Naive thymus-derived CD4-positive, alpha-beta T cell (primary cell): ENCODE results near the gene ZNF43. TPM values are rescaled to one million over a fixed set of nuclear protein-coding genes. Genes with fewer than 3 reads are reported as not detected.
A peak's percentile ranks its signal among the peaks of the same experiment; 100 is the strongest.
"Not testable (repeated sequence)": the region's sequence is repeated elsewhere in the genome, so short reads cannot be mapped to it uniquely, and the experiment has no call there.

Source experiments
- ATAC-seq: fragments of 150-1000 bp; cut with Tn5 transposase; 2 replicates; pipeline ENCODE4 v1.10.0; 2021; ENCODE audit warnings: mild to moderate bottlenecking, moderate library complexity
- CTCF ChIA-PET: fragments of 350-600 bp; sonication (Branson Sonifier 250); formaldehyde crosslinking; loops from one replicate; lab custom pipeline; 2021; ENCODE audit warnings: antibody characterized with exemption; lab: Charles Lee
- POLR2A ChIA-PET: fragments of 350-600 bp; sonication (Branson Sonifier 250); formaldehyde crosslinking; loops from one replicate; lab custom pipeline; 2021; ENCODE audit warnings: antibody characterized with exemption, inconsistent platforms; lab: Charles Lee
- DNase-seq, 9 donors: peaks; one replicate each; pipeline versions ENCODE4 v3.0.0 to v3.0.0-alpha.2; 2020 to 2022; ENCODE audit warnings: mixed read lengths in 1 of 9
- H3K27ac ChIP-seq: one replicate; pipeline ENCODE4 v1.7.0; 2013; ENCODE audit warnings: mild to moderate bottlenecking, low read depth, low read length, moderate library complexity
- H3K27me3 ChIP-seq, 2 donors: one replicate each; pipeline ENCODE4 v1.7.0; 2013; ENCODE audit warnings: low read length in 2 of 2, mild to moderate bottlenecking in 2 of 2, moderate library complexity in 2 of 2; ENCODE audit not compliant: control insufficient read depth in 2 of 2, insufficient read depth in 2 of 2
- H3K36me3 ChIP-seq, 3 experiments: 1 replicate in 2 of 3; 2 replicates in 1 of 3; pipeline ENCODE4 v1.7.0; 2013; ENCODE audit warnings: low read length in 3 of 3, mild to moderate bottlenecking in 3 of 3, moderate library complexity in 1 of 3; ENCODE audit not compliant: insufficient read depth in 3 of 3, control insufficient read depth in 2 of 3
- H3K4me1 ChIP-seq, 2 donors: one replicate each; pipeline ENCODE4 v1.7.0; 2013; ENCODE audit warnings: low read length in 2 of 2, mild to moderate bottlenecking in 2 of 2, moderate library complexity in 1 of 2; ENCODE audit not compliant: control insufficient read depth in 2 of 2, insufficient read depth in 2 of 2
- H3K4me3 ChIP-seq: 2 replicates; pipeline ENCODE4 v1.7.0; 2013; ENCODE audit warnings: mild to moderate bottlenecking, low read length
- H3K9me3 ChIP-seq, 3 experiments: 1 replicate in 2 of 3; 2 replicates in 1 of 3; pipeline ENCODE4 v1.7.0; 2013; ENCODE audit warnings: low read length in 3 of 3; ENCODE audit not compliant: control insufficient read depth in 2 of 3
- H3K27ac Mint-ChIP-seq, 9 donors: one replicate each; pipeline ENCODE4 v1.8.0; 2020 to 2022; ENCODE audit warnings: mixed read lengths in 9 of 9, mild to moderate bottlenecking in 8 of 9, moderate library complexity in 5 of 9, inconsistent platforms in 2 of 9
- H3K27me3 Mint-ChIP-seq, 5 donors: one replicate each; pipeline ENCODE4 v1.8.0; 2021 to 2022; ENCODE audit warnings: mixed read lengths in 5 of 5, mild to moderate bottlenecking in 1 of 5
- H3K36me3 Mint-ChIP-seq, 5 donors: one replicate each; pipeline ENCODE4 v1.8.0; 2020 to 2022; ENCODE audit warnings: mixed read lengths in 5 of 5, mild to moderate bottlenecking in 3 of 5, inconsistent platforms in 1 of 5
- H3K4me1 Mint-ChIP-seq, 7 donors: one replicate each; pipeline ENCODE4 v1.8.0; 2020 to 2022; ENCODE audit warnings: mixed read lengths in 7 of 7, mild to moderate bottlenecking in 3 of 7, inconsistent platforms in 1 of 7
- H3K4me3 Mint-ChIP-seq, 10 donors: one replicate each; pipeline ENCODE4 v1.8.0; 2020 to 2022; ENCODE audit warnings: mild to moderate bottlenecking in 10 of 10, mixed read lengths in 10 of 10, moderate library complexity in 6 of 10, inconsistent platforms in 2 of 10
- H3K9me3 Mint-ChIP-seq, 11 donors: one replicate each; pipeline ENCODE4 v1.8.0; 2020 to 2022; ENCODE audit warnings: mixed read lengths in 11 of 11, mild to moderate bottlenecking in 4 of 11, inconsistent platforms in 1 of 11, moderate library complexity in 1 of 11
- intact Hi-C, 2 donors: fragments of 100-400 bp; cut with micrococcal nuclease; formaldehyde crosslinking; loops; one replicate each; pipeline ENCODE4 v1.15.1; 2023
- polyA plus RNA-seq, 2 donors: library from polyadenylated mRNA; unstranded; fragments of 300-500 nt; fragmentation: Illumina TruSeq; gene quantifications; one replicate each; pipeline ENCODE4 v1.2.3, GENCODE V29; 2021
- total RNA-seq, 6 experiments: library from RNA in 5 of 6; stranded (reverse) in 5 of 6; gene quantifications; 1 replicate in 5 of 6; 2 replicates in 1 of 6; pipeline ENCODE4 v1.2.3 and lab custom pipeline; 2021 to 2026

Gene ZNF43
- total and polyA plus RNA-seq, 7 experiments from 2014 or later, result 13.4 to 39.3 (median 28.5) TPM

GRCh38 chr19:21835429-21835809, 563 bp downstream of the ZNF43 start:
- peak overlapping the region; percentile 96 to 99 (median 98) for H3K27ac Mint-ChIP-seq
- H3K36me3 Mint-ChIP-seq, result peaks cover 0 to 68% (median 31%) of the 10 kb centered on the region in 5 donors
- Histone ChIP-seq H3K36me3 (peaks cover 0 to 11% (median 0%) of the 10 kb centered on the region in 3 experiments), H3K4me3 (peak overlapping the region; percentile 97), H3K4me1 (peaks cover 5 to 9% of the 10 kb centered on the region in 2 donors), H3K27ac (peak overlapping the region; percentile 88), H3K9me3 (no peaks in the 10 kb centered on the region), H3K27me3 (no peaks in the 10 kb centered on the region)
- ChIA-PET CTCF (interaction anchor here (1.6 kb wide), 1 partner anchor 17 kb away, joined by 7 read pairs; no protein-coding TSS in a partner anchor), POLR2A (interaction anchor here (0.6 to 4.2 kb wide), 21 partner anchors 9 to 1796 kb away, joined by 3 to 79 read pairs (median 5); partner anchors contain the start of genes ZNF100, ZNF257, ZNF429 and ZNF431)
- DNase-seq (peak in 1 of 9 donors; percentile 6), ATAC-seq (no peak)
- no peaks in the 10 kb centered on the region for H3K27me3 Mint-ChIP-seq
- H3K4me1 Mint-ChIP-seq, result peaks cover 8 to 53% (median 40%) of the 10 kb centered on the region in 7 donors
- peaks cover 0 to 31% (median 7%) of the 10 kb centered on the region in 11 donors for H3K9me3 Mint-ChIP-seq
- H3K4me3 Mint-ChIP-seq, result peak overlapping the region; percentile 93 to 99 (median 98)
- intact Hi-C loops, result loop anchor here (2.0 to 10.0 kb wide), 10 partner anchors 328 to 1849 kb away; partner anchors contain the start of genes ZNF429 (in 2 of the 2), ZNF66 (in 2 of the 2), ZNF714 (in 2 of the 2) and ZNF91 (in 2 of the 2)

GRCh38 chr19:21833733-21834132, 2.2 kb downstream of the ZNF43 start:
- Mint-ChIP-seq H3K27me3 (no peaks in the 10 kb centered on the region), H3K4me1 (peaks cover 19 to 62% (median 48%) of the 10 kb centered on the region in 7 donors), H3K9me3 (peaks cover 0 to 43% (median 14%) of the 10 kb centered on the region in 11 donors), H3K36me3 (peaks cover 4 to 63% (median 28%) of the 10 kb centered on the region in 5 donors), H3K4me3 (peak overlapping the region; percentile 9 to 98 (median 80)), H3K27ac (peak overlapping the region in 5 of 9 donors; percentile 12 to 78 (median 39))
- H3K4me3 ChIP-seq, result no peak overlapping the region
- peaks cover 0 to 4% (median 3%) of the 10 kb centered on the region in 3 experiments for H3K9me3 ChIP-seq
- H3K27me3 ChIP-seq, result no peaks in the 10 kb centered on the region
- DNase-seq (no peak), ATAC-seq (no peak)
- intact Hi-C loops, result loop anchor here (2.0 to 10.0 kb wide), 6 partner anchors 749 to 1851 kb away; partner anchors contain the start of genes ZNF66 (in 2 of the 2), ZNF714 (in 2 of the 2), ZNF430 (in 1 of the 2) and ZNF626 (in 1 of the 2)
- peaks cover 0 to 5% (median 0%) of the 10 kb centered on the region in 3 experiments for H3K36me3 ChIP-seq
- peaks cover 5 to 9% of the 10 kb centered on the region in 2 donors for H3K4me1 ChIP-seq
- ChIA-PET CTCF (no interaction called here), POLR2A (interaction anchor here (3.4 to 4.2 kb wide), 2 partner anchors 17 to 66 kb away, joined by 38 to 79 read pairs; partner anchors contain the start of gene ZNF100)
- H3K27ac ChIP-seq, result no peak overlapping the region

DNA sequence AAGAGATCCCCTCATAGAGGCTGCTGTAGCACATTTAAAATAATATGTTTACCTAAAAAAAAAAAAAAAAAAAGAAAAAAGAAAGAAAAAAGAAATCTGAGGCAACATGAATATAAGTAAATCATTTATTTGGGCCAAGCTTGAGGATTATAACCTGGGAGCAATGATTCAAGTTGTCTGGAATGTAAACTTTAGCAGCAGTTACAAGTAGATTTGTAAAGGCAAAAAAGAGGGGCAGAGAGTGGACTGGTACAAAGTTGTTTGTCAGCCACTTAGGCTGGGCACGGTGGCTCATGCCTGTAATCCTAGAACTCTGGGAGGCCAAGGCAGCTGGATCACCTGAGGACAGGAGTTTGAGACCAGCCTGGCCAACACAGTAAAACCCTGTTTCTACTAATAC, 11.3 kb downstream of the ZNF43 start:
- Histone ChIP-seq H3K4me1 (no peaks in the 10 kb centered on the region), H3K4me3 (no peak overlapping the region), H3K9me3 (peaks cover 0 to 19% (median 0%) of the 10 kb centered on the region in 3 experiments), H3K27me3 (no peaks in the 10 kb centered on the region), H3K27ac (no peak overlapping the region), H3K36me3 (peaks cover 0 to 12% (median 4%) of the 10 kb centered on the region in 3 experiments)
- DNase-seq, result no peak
- POLR2A ChIA-PET, result interaction anchor here (1.3 to 1.4 kb wide), 2 partner anchors 11 kb away, joined by 5 read pairs; partner anchors contain the start of gene ZNF43
- peaks cover 15 to 61% (median 54%) of the 10 kb centered on the region in 5 donors for H3K36me3 Mint-ChIP-seq
- intact Hi-C loops, result no loop called here
- H3K27ac Mint-ChIP-seq, result no peak overlapping the region
- CTCF ChIA-PET, result no interaction called here
- peaks cover 0 to 15% (median 3%) of the 10 kb centered on the region in 7 donors for H3K4me1 Mint-ChIP-seq
- no peak for ATAC-seq
- H3K9me3 Mint-ChIP-seq, result peaks cover 0 to 77% (median 22%) of the 10 kb centered on the region in 11 donors
- no peak overlapping the region for H3K4me3 Mint-ChIP-seq
- H3K27me3 Mint-ChIP-seq, result no peaks in the 10 kb centered on the region

DNA sequence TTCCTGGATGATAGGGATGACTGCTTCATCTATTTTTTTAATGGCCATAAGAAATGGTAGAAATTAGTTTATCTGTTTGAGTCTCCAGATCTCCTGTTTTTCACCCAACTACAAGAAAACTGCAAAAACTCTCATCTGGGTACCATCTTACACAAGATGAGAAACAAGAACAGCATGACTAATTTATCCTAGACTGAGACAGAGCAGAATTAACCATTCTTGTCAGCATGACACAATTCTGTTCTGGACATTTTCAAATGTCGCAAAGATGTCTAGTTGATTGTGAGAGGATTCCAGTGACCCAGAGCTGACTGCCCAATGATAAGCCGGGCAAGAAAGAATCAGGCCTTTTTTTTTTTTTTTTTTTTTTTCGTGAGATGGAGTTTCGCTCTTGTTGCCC, 12.8 kb downstream of the ZNF43 start:
- ATAC-seq (no peak), DNase-seq (no peak)
- Histone ChIP-seq H3K27ac (no peak overlapping the region), H3K4me1 (no peaks in the 10 kb centered on the region), H3K4me3 (no peak overlapping the region), H3K9me3 (peaks cover 0 to 26% (median under 1%) of the 10 kb centered on the region in 3 experiments), H3K36me3 (peaks cover 0 to 24% (median 4%) of the 10 kb centered on the region in 3 experiments), H3K27me3 (no peaks in the 10 kb centered on the region)
- H3K4me3 Mint-ChIP-seq, result no peak overlapping the region
- no peaks in the 10 kb centered on the region for H3K27me3 Mint-ChIP-seq
- POLR2A ChIA-PET, result interaction anchor here (1.3 kb wide), 1 partner anchor 12 kb away, joined by 5 read pairs; the partner anchor contains the start of gene ZNF43
- peaks cover 3 to 83% (median 32%) of the 10 kb centered on the region in 11 donors for H3K9me3 Mint-ChIP-seq
- CTCF ChIA-PET, result no interaction called here
- intact Hi-C loops, result no loop called here
- peaks cover 21 to 68% (median 62%) of the 10 kb centered on the region in 5 donors for H3K36me3 Mint-ChIP-seq
- peaks cover 0 to 13% (median 0%) of the 10 kb centered on the region in 7 donors for H3K4me1 Mint-ChIP-seq
- H3K27ac Mint-ChIP-seq, result peak overlapping the region in 1 of 9 donors; percentile 72

GRCh38 chr19:21812448-21812847, 23.5 kb downstream of the ZNF43 start:
- no peak overlapping the region for H3K27ac Mint-ChIP-seq
- no peaks in the 10 kb centered on the region for H3K27me3 Mint-ChIP-seq
- Histone ChIP-seq H3K4me1 (no peaks in the 10 kb centered on the region), H3K36me3 (peaks cover 24 to 84% (median 46%) of the 10 kb centered on the region in 3 experiments), H3K4me3 (no peak overlapping the region), H3K27me3 (no peaks in the 10 kb centered on the region), H3K27ac (no peak overlapping the region), H3K9me3 (peaks cover 3 to 83% (median 27%) of the 10 kb centered on the region in 3 experiments)
- H3K4me3 Mint-ChIP-seq, result no peak overlapping the region
- CTCF ChIA-PET, result no interaction called here
- H3K36me3 Mint-ChIP-seq, result peaks cover 33 to 85% (median 80%) of the 10 kb centered on the region in 5 donors
- H3K4me1 Mint-ChIP-seq, result no peaks in the 10 kb centered on the region
- intact Hi-C loops, result no loop called here
- DNase-seq (no peak), ATAC-seq (no peak)
- POLR2A ChIA-PET, result no interaction called here
- peaks cover 0 to 94% (median 66%) of the 10 kb centered on the region in 11 donors for H3K9me3 Mint-ChIP-seq

DNA sequence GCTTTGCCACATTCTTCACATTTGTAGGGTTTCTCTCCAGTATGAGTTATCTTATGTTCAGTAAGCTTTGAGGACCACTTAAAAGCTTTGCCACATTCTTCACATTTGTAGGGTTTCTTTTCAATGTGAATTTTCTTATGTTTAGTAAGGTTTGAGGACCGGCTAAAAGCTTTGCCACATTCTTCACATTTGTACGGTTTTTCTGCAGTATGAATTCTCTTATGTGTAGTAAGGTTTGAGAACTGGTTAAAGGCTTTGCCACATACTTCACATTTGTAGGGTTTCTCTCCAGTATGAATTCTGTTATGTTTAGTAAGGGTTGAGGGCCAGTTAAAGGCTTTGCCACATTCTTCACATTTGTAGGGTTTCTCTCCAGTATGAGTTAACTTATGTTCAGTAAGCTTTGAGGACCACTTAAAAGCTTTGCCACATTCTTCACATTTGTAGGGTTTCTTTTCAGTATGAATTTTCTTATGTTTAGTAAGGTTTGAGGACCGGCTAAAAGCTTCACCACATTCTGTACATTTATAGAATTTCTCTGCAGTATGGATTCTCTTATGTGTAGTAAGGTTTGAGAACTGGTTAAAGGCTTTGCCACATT, 27.5 kb downstream of the ZNF43 start:
- H3K27ac ChIP-seq, intact Hi-C loops, POLR2A ChIA-PET, H3K4me3 Mint-ChIP-seq, H3K4me1 ChIP-seq, DNase-seq, H3K27ac Mint-ChIP-seq, H3K4me3 ChIP-seq, H3K27me3 ChIP-seq, H3K27me3 Mint-ChIP-seq, ATAC-seq, H3K4me1 Mint-ChIP-seq: not testable (repeated sequence)
- Mint-ChIP-seq H3K9me3 (peaks cover 0 to 95% (median 64%) of the 10 kb centered on the region in 11 donors), H3K36me3 (peaks cover 21 to 51% (median 50%) of the 10 kb centered on the region in 5 donors)
- CTCF ChIA-PET, result interaction anchor here (0.6 kb wide), 1 partner anchor 423 kb away, joined by 3 read pairs; no protein-coding TSS in a partner anchor
- H3K36me3 ChIP-seq, result peaks cover 15 to 48% (median 27%) of the 10 kb centered on the region in 3 experiments
- peaks cover 6 to 87% (median 30%) of the 10 kb centered on the region in 3 experiments for H3K9me3 ChIP-seq
